Measurements from ENCODE around the gene TBRG1. TPM values are rescaled to one million over a fixed set of nuclear protein-coding genes. Genes with fewer than 3 reads are reported as not detected.

TBRG1 gene
- total RNA-seq (2014; rRNA removed; shearing (Covaris generic)), result 16.6 and 26.9 TPM in 2 replicates

GRCh38 chr11:124622531-124623451, at the start of gene TBRG1:
TBRG1 (plus strand) TSS chr11:124622864; CDS start chr11:124623084, 220 bp downstream.
- peak; percentile 91 for DNase-seq (ENCODE audit: low read depth)

- no peak for DNase-seq (ENCODE audit: low read depth)
Measured at GRCh38 chr11:124577716-124578427, 44.8 kb upstream of the TBRG1 start.

GRCh38 chr11:124578761-124579160, 43.9 kb upstream of the TBRG1 start:
- no peak for DNase-seq (ENCODE audit: low read depth)

GRCh38 chr11:124581817-124582216, 40.8 kb upstream of the TBRG1 start:
- DNase-seq (ENCODE audit: low read depth), result no peak

- no peak for DNase-seq (ENCODE audit: low read depth)
Measured at GRCh38 chr11:124582565-124582964, 40.1 kb upstream of the TBRG1 start.

- DNase-seq (ENCODE audit: low read depth), result no peak
Measured at GRCh38 chr11:124583781-124584180, 38.9 kb upstream of the TBRG1 start.

- DNase-seq (ENCODE audit: low read depth), result no peak
Measured at GRCh38 chr11:124584681-124585372, 37.8 kb upstream of the TBRG1 start.

- DNase-seq (ENCODE audit: low read depth), result peak; percentile 58
Measured at GRCh38 chr11:124586238-124586860, 36.3 kb upstream of the TBRG1 start.

GRCh38 chr11:124591430-124591829, 31.2 kb upstream of the TBRG1 start:
- no peak for DNase-seq (ENCODE audit: low read depth)

- no peak for DNase-seq (ENCODE audit: low read depth)
Measured at GRCh38 chr11:124592627-124593026, 30.0 kb upstream of the TBRG1 start.

GRCh38 chr11:124595302-124595701, 27.4 kb upstream of the TBRG1 start:
- no peak for DNase-seq (ENCODE audit: low read depth)

GRCh38 chr11:124597626-124598025, 25.0 kb upstream of the TBRG1 start:
- DNase-seq (ENCODE audit: low read depth), result no peak

- DNase-seq (ENCODE audit: low read depth), result no peak
Measured at GRCh38 chr11:124600621-124601320, 21.9 kb upstream of the TBRG1 start.

GRCh38 chr11:124602193-124602592, 20.5 kb upstream of the TBRG1 start:
- peak; percentile 93 for DNase-seq (ENCODE audit: low read depth)

GRCh38 chr11:124602723-124603122, 19.9 kb upstream of the TBRG1 start:
- DNase-seq (ENCODE audit: low read depth), result peak; percentile 28

- no peak for DNase-seq (ENCODE audit: low read depth)
Measured at GRCh38 chr11:124605719-124606118, 16.9 kb upstream of the TBRG1 start.

- DNase-seq (ENCODE audit: low read depth), result peak; percentile 22
Measured at GRCh38 chr11:124608147-124608546, 14.5 kb upstream of the TBRG1 start.

- DNase-seq (ENCODE audit: low read depth), result no peak
Measured at GRCh38 chr11:124610295-124610694, 12.4 kb upstream of the TBRG1 start.

- no peak for DNase-seq (ENCODE audit: low read depth)
Measured at GRCh38 chr11:124611064-124611463, 11.6 kb upstream of the TBRG1 start, which contains the start of gene PANX3. PANX3 (plus strand) TSS chr11:124611428; CDS start chr11:124611557, 129 bp downstream.

GRCh38 chr11:124612045-124612444, 10.6 kb upstream of the TBRG1 start:
- DNase-seq (ENCODE audit: low read depth), result no peak
